Small intestine (tissue), 16 donors: ENCODE data around the gene RAB40B. TPM values are rescaled to one million over a fixed set of nuclear protein-coding genes. Genes with fewer than 3 reads are reported as not detected.
"Not testable (repeated sequence)": the region's sequence is repeated elsewhere in the genome, so short reads cannot be mapped to it uniquely, and the experiment has no call there.

ENCODE experiments used
- DNase-seq, 2 donors: peaks; one replicate each; pipeline versions ENCODE4 v3.0.0 to v3.0.0-alpha.2; 2013
- FAIRE-seq: peaks from 2 replicates; lab custom pipeline; 2012; peaks lifted over from hg19 to GRCh38; lab: Jason Lieb, UNC
- H3K27ac ChIP-seq, 3 donors: one replicate each; pipeline ENCODE4 v1.5.1; 2013; ENCODE audit warnings: low read length in 2 of 3, mild to moderate bottlenecking in 2 of 3, control low read depth in 1 of 3, inconsistent platforms in 1 of 3, low read depth in 1 of 3, moderate library complexity in 1 of 3
- H3K27me3 ChIP-seq, 3 donors: one replicate each; pipeline ENCODE4 v1.6.1; 2013; ENCODE audit warnings: low read length in 3 of 3, inconsistent platforms in 1 of 3; ENCODE audit not compliant: control insufficient read depth in 3 of 3, insufficient read depth in 3 of 3
- H3K36me3 ChIP-seq, 3 donors: one replicate each; pipeline ENCODE4 v1.6.1; 2013; ENCODE audit warnings: low read length in 3 of 3, inconsistent platforms in 1 of 3, low read depth in 1 of 3, mild to moderate bottlenecking in 1 of 3, moderate library complexity in 1 of 3; ENCODE audit not compliant: control insufficient read depth in 3 of 3, insufficient read depth in 2 of 3
- H3K4me1 ChIP-seq, 3 donors: one replicate each; pipeline ENCODE4 v1.6.1; 2013; ENCODE audit warnings: low read length in 2 of 3, inconsistent platforms in 1 of 3, low read depth in 1 of 3, mild to moderate bottlenecking in 1 of 3, moderate library complexity in 1 of 3; ENCODE audit not compliant: control insufficient read depth in 3 of 3, insufficient read depth in 2 of 3
- H3K4me3 ChIP-seq, 3 donors: one replicate each; pipeline ENCODE4 v1.5.1; 2013; ENCODE audit warnings: low read length in 3 of 3, control low read depth in 1 of 3, inconsistent platforms in 1 of 3, low read depth in 1 of 3, mild to moderate bottlenecking in 1 of 3, moderate library complexity in 1 of 3
- H3K9me3 ChIP-seq, 2 donors: one replicate each; pipeline ENCODE4 v1.6.1; 2013; ENCODE audit warnings: low read depth in 1 of 2, low read length in 1 of 2; ENCODE audit not compliant: control insufficient read depth in 2 of 2, insufficient read depth in 1 of 2
- WGBS, 3 donors: extraction: QIAGEN DNeasy Blood & Tissue Kit; methylation state at CpG; one replicate each; pipeline ENCODE4 v1.1.7; 2013; 5-methylcytosine and 5-hydroxymethylcytosine counted together
- long read RNA-seq, 10 donors: transcript quantifications; one replicate each; lab custom pipeline, GENCODE V29; 2026
- polyA plus RNA-seq, 4 donors: library from polyadenylated mRNA; stranded (reverse) in 3 of 4; unstranded in 1 of 4; fragments of 200-250 nt in 3 of 4; fragments of 120-200 nt in 1 of 4; gene quantifications; one replicate each; pipeline versions ENCODE4 v1.2.1 to v1.2.3, GENCODE V29; 2013
- donor health status: healthy with polysubstance abuse.
- donor health status: control.
- donor health status: control.
- donor health status: Bipolar disorder and iron deficiency.
- donor health status: healthy.

The RAB40B gene
- 10 to 100 TPM in 2 of 4 donors, 1 to 10 TPM in 2; 8.1 to 24.5 (median 13.9) TPM for polyA plus RNA-seq
- long read RNA-seq, donor 1: 0 reads
- long read RNA-seq, donor 2, partial matches to known transcripts: 0 of 2 reads
- long read RNA-seq, donor 2, other reads (novel, unspliced or antisense): 0 of 2 reads
- long read RNA-seq, donor 3, transcript RAB40B-206 (6 exons, 3,859 nt): major isoform, 5 of 130 reads
- long read RNA-seq, donor 3, transcript RAB40B-211 (1 exons, 2,522 nt): major isoform, 5 of 130 reads
- long read RNA-seq, donor 3, partial matches to known transcripts: 49 of 130 reads
- long read RNA-seq, donor 3, other reads (novel, unspliced or antisense): 68 of 130 reads
- long read RNA-seq, donor 4: 0 reads
- long read RNA-seq, donor 5, transcript RAB40B-211 (1 exons, 2,522 nt): major isoform, 10 of 12 reads
- long read RNA-seq, donor 5, partial matches to known transcripts: 0 of 12 reads
- long read RNA-seq, donor 5, other reads (novel, unspliced or antisense): 0 of 12 reads
- long read RNA-seq, donor 6, partial matches to known transcripts: 169 of 245 reads
- long read RNA-seq, donor 6, other reads (novel, unspliced or antisense): 72 of 245 reads
- long read RNA-seq, donor 7, transcript RAB40B-211 (1 exons, 2,522 nt): minor isoform, 9 of 32 reads
- long read RNA-seq, donor 7, transcript RAB40B-206 (6 exons, 3,859 nt): major isoform, 19 of 32 reads
- long read RNA-seq, donor 7, partial matches to known transcripts: 0 of 32 reads
- long read RNA-seq, donor 7, other reads (novel, unspliced or antisense): 0 of 32 reads
- long read RNA-seq, donor 8, partial matches to known transcripts: 0 of 5 reads
- long read RNA-seq, donor 8, other reads (novel, unspliced or antisense): 0 of 5 reads
- long read RNA-seq, donor 9, partial matches to known transcripts: 0 of 3 reads
- long read RNA-seq, donor 9, other reads (novel, unspliced or antisense): 0 of 3 reads
- long read RNA-seq, donor 10, transcript RAB40B-206 (6 exons, 3,859 nt): minor isoform, 9 of 26 reads
- long read RNA-seq, donor 10, transcript RAB40B-211 (1 exons, 2,522 nt): major isoform, 12 of 26 reads
- long read RNA-seq, donor 10, partial matches to known transcripts: 0 of 26 reads
- long read RNA-seq, donor 10, other reads (novel, unspliced or antisense): 0 of 26 reads

GRCh38 chr17:82698065-82698973 lies at the start of gene RAB40B:
Gene RAB40B, minus strand, starts transcription at chr17:82698698. Its CDS starts 102 bp downstream, at chr17:82698596.
- Histone ChIP-seq H3K36me3 (peaks cover 0 to 11% (median 0%) of the 10 kb centered on the region in 3 donors), H3K27ac (peak within 1 kb of the TSS; percentile 28 to 57 (median 53)), H3K9me3 (peaks cover 0 to 20% of the 10 kb centered on the region in 2 donors), H3K27me3 (peaks cover 0 to 2% (median 0%) of the 10 kb centered on the region in 3 donors), H3K4me1 (peaks cover 0 to 26% (median 3%) of the 10 kb centered on the region in 3 donors), H3K4me3 (peak within 1 kb of the TSS; percentile 57 to 83 (median 67))
- no peak for FAIRE-seq
- 0 to 1% (median 1%) methylated on average over 32 to 112 of the region's 112 CpGs for WGBS, 3 donors
- DNase-seq: peak; percentile 98 to 99

DNA sequence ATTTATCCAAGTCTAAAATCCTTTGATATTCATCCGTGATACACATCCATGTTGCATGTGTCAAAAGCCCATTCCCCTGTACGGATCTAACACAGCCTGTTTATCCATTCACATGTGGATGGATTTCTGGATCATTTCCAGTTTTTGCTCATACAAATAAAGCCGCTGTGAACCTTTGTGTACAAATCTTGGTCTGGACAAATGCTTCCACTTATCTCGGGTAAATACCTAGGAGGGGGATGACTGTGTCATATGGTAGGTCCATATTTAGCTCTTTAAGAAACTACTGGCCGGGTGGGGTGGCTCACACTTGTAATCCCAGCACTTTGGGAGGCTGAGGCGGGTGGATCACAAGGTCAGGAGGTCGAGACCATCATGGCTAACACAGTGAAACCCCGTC lies 47.0 kb upstream of the RAB40B start:
- no peak for DNase-seq
- H3K4me1 ChIP-seq: peaks cover 0 to 28% (median 0%) of the 10 kb centered on the region in 3 donors
- FAIRE-seq: no peak
- H3K27me3 ChIP-seq: no peaks in the 10 kb centered on the region
- no peak overlapping the region for H3K27ac ChIP-seq
- 80 to 82% (median 80%) methylated on average over 8 of the region's 8 CpGs for WGBS, 3 donors
- peaks cover 3 to 58% (median 6%) of the 10 kb centered on the region in 3 donors for H3K36me3 ChIP-seq
- H3K4me3 ChIP-seq: no peak overlapping the region
- H3K9me3 ChIP-seq: peaks cover 0 to 50% of the 10 kb centered on the region in 2 donors

DNA sequence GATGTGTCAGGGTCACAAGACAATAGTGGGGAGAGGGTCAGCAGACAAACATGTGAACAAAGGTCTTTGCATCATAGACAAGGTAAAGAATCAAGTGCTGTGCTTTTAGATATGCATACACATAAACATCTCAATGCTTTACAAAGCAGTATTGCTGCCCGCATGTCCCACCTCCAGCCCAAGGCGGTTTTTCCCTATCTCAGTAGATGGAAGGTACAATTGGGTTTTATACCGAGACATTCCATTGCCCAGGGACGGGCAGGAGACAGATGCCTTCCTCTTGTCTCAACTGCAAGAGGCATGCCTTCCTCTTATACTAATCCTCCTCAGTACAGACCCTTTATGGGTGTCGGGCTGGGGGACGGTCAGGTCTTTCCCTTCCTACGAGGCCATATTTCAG lies 46.2 kb upstream of the RAB40B start:
- peaks cover 0 to 51% of the 10 kb centered on the region in 2 donors for H3K9me3 ChIP-seq
- H3K4me1 ChIP-seq: peaks cover 0 to 36% (median 0%) of the 10 kb centered on the region in 3 donors
- H3K36me3 ChIP-seq: peaks cover 3 to 58% (median 6%) of the 10 kb centered on the region in 3 donors
- not testable (repeated sequence) for DNase-seq, H3K27ac ChIP-seq, H3K27me3 ChIP-seq, FAIRE-seq, H3K4me3 ChIP-seq
- 65 to 88% (median 85%) methylated on average over 7 of the region's 7 CpGs for WGBS, 3 donors

DNA sequence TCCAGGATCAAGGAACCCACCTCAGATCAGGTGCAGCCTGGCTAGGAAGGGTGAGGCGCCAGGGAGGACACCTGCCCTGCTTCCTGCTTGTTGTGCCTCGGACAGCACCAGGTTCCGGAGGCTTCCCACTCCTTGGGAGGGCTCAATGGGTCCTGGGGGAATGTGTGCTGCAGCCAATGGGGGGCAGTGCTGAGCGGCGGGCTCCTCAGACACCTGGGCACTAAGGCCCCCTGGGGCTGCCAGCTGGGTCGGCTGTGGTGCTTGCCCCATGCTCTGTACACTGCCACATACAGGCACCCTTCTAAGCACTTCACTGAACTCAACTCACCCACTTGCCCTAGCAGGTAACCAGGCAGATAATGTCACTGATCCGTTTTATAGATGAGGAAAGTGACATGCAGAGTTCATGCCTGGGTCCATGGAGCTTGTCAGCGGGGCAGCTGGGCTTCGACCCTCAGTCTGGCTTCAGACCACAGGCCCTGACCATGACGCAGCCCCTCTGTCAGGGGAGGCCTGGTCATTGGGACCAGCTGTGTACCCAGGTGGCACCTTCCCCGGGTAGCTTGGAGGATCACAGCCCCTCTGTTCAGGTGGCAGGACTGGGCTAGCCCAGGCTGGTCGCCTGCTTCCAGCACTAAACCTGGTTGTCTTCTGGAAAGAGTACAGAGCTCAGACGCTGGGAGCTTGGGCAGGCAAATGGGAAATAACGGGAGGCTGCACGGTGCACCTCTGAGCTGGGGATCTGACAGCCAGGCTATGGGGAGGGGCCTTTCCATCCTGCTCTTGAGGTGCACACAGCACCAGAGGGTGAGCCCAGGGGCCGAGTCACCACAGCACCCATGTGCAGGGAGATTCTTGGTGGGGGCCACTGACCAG lies 45.1 kb upstream of the RAB40B start:
- H3K4me3 ChIP-seq: no peak overlapping the region
- no peaks in the 10 kb centered on the region for H3K27me3 ChIP-seq
- FAIRE-seq: no peak
- peaks cover 3 to 57% (median 6%) of the 10 kb centered on the region in 3 donors for H3K36me3 ChIP-seq
- WGBS, 3 donors: 88 to 92% (median 92%) methylated on average over 16 of the region's 16 CpGs
- H3K9me3 ChIP-seq: peaks cover 0 to 45% of the 10 kb centered on the region in 2 donors
- DNase-seq: no peak
- peak overlapping the region in 1 of 3 donors; percentile 22 for H3K27ac ChIP-seq
- peaks cover 0 to 39% (median 0%) of the 10 kb centered on the region in 3 donors for H3K4me1 ChIP-seq

GRCh38 chr17:82740906-82741759 lies 42.6 kb upstream of the RAB40B start:
- Histone ChIP-seq H3K27ac (peak overlapping the region in 2 of 3 donors; percentile 54 to 91), H3K36me3 (peaks cover 3 to 72% (median 6%) of the 10 kb centered on the region in 3 donors), H3K9me3 (peaks cover 0 to 29% of the 10 kb centered on the region in 2 donors), H3K4me1 (peaks cover 0 to 39% (median 0%) of the 10 kb centered on the region in 3 donors), H3K27me3 (no peaks in the 10 kb centered on the region), H3K4me3 (no peak overlapping the region)
- WGBS, 3 donors: 88 to 94% (median 93%) methylated on average over 10 of the region's 10 CpGs
- FAIRE-seq (no peak), DNase-seq (peak; percentile 86 to 93)

GRCh38 chr17:82737967-82738877 lies 39.7 kb upstream of the RAB40B start:
- Histone ChIP-seq H3K4me1 (peaks cover 0 to 38% (median 0%) of the 10 kb centered on the region in 3 donors), H3K27ac (peak overlapping the region in 1 of 3 donors; percentile 91), H3K9me3 (peaks cover 0 to 22% of the 10 kb centered on the region in 2 donors), H3K4me3 (peak overlapping the region in 1 of 3 donors; percentile 75), H3K36me3 (peaks cover 3 to 70% (median 6%) of the 10 kb centered on the region in 3 donors), H3K27me3 (no peaks in the 10 kb centered on the region)
- DNase-seq (peak in 1 of 2 donors; percentile 89), FAIRE-seq (no peak)
- 74 to 81% (median 80%) methylated on average over 24 to 26 of the region's 26 CpGs for WGBS, 3 donors
